NT2/D1 (cell line): ENCODE results near the gene MVP.
A peak's percentile ranks its signal among the peaks of the same experiment; 100 is the strongest.

Experiments
- YY1 ChIP-seq: IDR thresholded peaks from 2 replicates; pipeline ENCODE4 v1.6.1; 2011; ENCODE audit not compliant: insufficient read length, insufficient read depth
- ZNF274 ChIP-seq: IDR thresholded peaks from 2 replicates; pipeline ENCODE4 v1.6.1; 2011; ENCODE audit warnings: mild to moderate bottlenecking, low read depth, low read length

DNA sequence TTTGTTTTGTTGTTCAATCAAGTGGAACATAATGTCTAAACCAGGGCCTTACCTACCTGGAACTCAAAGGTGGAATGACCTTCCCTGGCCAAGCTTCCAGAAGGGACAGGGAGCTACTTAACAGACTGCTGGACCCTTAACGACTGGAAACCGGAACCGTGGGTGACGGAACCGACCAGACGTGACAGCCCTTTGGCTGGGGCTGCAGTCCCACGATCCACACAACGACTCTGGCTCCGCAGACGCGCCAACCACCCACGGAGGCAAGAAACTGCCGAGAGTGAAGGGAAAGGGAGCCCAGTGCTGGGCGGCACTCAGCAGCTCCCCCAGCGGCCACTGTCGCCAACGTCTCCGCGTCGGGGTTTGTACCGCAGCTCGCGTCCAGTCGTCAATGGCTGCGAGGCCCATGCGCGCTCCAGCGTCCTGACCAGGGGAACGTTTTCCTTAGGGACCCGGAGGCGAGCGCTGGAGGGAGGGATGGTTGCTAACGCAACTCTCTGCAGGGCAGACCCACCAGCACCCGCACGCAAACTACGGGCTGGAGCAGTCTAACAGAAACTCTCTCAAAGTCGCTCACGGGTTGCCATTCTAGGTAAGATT, 35.3 kb upstream of the MVP start:
- TF ChIP-seq YY1 (peak; percentile 34), ZNF274 (no peak)
